Erythroblast (primary cell): ENCODE measurements around the gene ACCS.

ENCODE experiments used
- GATA1 ChIP-seq: IDR thresholded peaks from 2 replicates; pipeline ENCODE4 v1.6.1; 2011; ENCODE audit warnings: low read depth, mild to moderate bottlenecking, control low read depth, low read length, moderate library complexity
- POLR2A ChIP-seq: IDR thresholded peaks from 2 replicates; pipeline ENCODE4 v1.6.1; 2011; ENCODE audit warnings: mild to moderate bottlenecking, low read length

GRCh38 chr11:44083906-44084305, 17.8 kb downstream of the ACCS start:
- TF ChIP-seq POLR2A (no peak), GATA1 (no peak)
